ENCODE measurements around the gene BAIAP2. TPM values are rescaled to one million over a fixed set of nuclear protein-coding genes. Genes with fewer than 3 reads are reported as not detected.

BAIAP2 gene
- total and polyA plus RNA-seq, 2 of the 13 experiments (the other 11 are each of a cell fraction or from before 2014, with no cell fraction given), result 22.5 to 24.0 TPM

DNA sequence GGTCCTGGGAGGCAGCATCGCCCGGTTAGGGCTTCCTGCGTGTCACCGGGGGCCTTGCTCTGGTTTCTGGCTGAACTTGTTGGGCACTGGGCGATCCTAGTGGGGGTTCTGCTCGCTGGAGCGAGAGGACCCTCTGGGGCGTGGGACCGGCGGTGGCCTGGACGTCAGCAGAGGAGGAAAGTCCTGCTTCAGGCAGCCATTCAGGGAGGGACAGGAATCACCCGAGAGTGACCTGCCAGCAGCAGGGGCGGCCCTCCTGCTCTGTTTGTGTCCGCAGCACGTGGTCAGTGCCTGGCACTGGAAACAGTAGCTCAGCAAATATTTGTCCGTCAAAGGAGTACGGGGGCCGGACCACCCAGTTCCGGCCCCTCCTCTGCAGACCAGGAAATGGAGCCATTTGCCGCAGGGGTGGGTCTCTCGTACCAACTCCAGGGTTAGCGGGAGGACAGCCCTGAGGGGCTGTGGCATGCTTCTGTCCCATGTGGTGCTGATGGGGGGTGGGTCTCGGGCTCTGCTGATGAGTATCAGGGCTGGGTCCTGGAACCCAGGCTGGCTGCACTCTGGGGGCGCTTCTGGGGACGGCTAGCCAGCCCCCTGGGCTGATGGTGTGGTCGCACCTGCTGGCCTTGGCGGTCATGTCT lies 48.3 kb downstream of the BAIAP2 start (continued):
- TF ChIP-seq, protein P1, sequence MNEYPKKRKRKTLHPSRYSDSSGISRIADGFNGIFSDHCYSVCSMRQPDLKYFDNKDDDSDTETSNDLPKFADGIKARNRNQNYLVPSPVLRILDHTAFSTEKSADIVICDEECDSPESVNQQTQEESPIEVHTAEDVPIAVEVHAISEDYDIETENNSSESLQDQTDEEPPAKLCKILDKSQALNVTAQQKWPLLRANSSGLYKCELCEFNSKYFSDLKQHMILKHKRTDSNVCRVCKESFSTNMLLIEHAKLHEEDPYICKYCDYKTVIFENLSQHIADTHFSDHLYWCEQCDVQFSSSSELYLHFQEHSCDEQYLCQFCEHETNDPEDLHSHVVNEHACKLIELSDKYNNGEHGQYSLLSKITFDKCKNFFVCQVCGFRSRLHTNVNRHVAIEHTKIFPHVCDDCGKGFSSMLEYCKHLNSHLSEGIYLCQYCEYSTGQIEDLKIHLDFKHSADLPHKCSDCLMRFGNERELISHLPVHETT (CRISPR knock-in tag; conservative IDR thresholded peaks at IDR 0.05), result no peak; the same call in 1 of the 2 replicates
- TF ChIP-seq ZNF296 (CRISPR knock-in tag; conservative IDR thresholded peaks at IDR 0.05) (peak; percentile 77; the same call in 1 of the 2 replicates), IRX3 (CRISPR knock-in tag; IDR thresholded peaks at IDR 0.05; ENCODE audit: borderline replicate concordance, low read depth) (peak; percentile 84; the same call in 1 of the 2 replicates), CERS6 (CRISPR knock-in tag; IDR thresholded peaks at IDR 0.05) (peak; percentile 72; the same call in 1 of the 2 replicates), IKZF1 (IDR thresholded peaks at IDR 0.05) (no peak), SMARCE1 (IDR thresholded peaks at IDR 0.05; ENCODE audit: borderline replicate concordance) (no peak), NR2F6 (IDR thresholded peaks at IDR 0.05) (peak; percentile 74; the same call in 1 of the 2 replicates), NR2F6 (CRISPR knock-in tag; IDR thresholded peaks at IDR 0.05) (peak; percentile 90), YEATS2 (CRISPR knock-in tag; IDR thresholded peaks at IDR 0.05; ENCODE audit: borderline replicate concordance) (peak; percentile 89; the same call in 1 of the 2 replicates), CHD2 (IDR thresholded peaks at IDR 0.05; ENCODE audit: low read depth, low read length) (no peak), CAMTA2 (CRISPR knock-in tag; IDR thresholded peaks at IDR 0.05; ENCODE audit: borderline replicate concordance) (peak; percentile 54; the same call in 1 of the 2 replicates), ZXDC (CRISPR knock-in tag; IDR thresholded peaks at IDR 0.05) (peak; percentile 81; the same call in 1 of the 2 replicates), NBN (conservative IDR thresholded peaks at IDR 0.05) (no peak), ZSCAN29 (CRISPR knock-in tag; conservative IDR thresholded peaks at IDR 0.05) (0 out of 2 replicates have a peak, but pooled peaks have one; percentile 66), KAT7 (CRISPR knock-in tag; IDR thresholded peaks at IDR 0.05; ENCODE audit: borderline replicate concordance) (peak; percentile 36; the same call in 1 of the 2 replicates), GABPB1 (CRISPR knock-in tag; IDR thresholded peaks at IDR 0.05) (peak; percentile 92), ZNF574 (CRISPR knock-in tag; IDR thresholded peaks at IDR 0.05) (peak; percentile 93), KLF11 (CRISPR knock-in tag; IDR thresholded peaks at IDR 0.05) (peak; percentile 91; the same call in 1 of the 2 replicates), ZNF468 (CRISPR knock-in tag; IDR thresholded peaks at IDR 0.05) (no peak), ZNF282 (IDR thresholded peaks at IDR 0.05; ENCODE audit: partially characterized antibody) (no peak), ZNF354B (CRISPR knock-in tag; IDR thresholded peaks at IDR 0.05) (no peak), TCF12 (IDR thresholded peaks at IDR 0.05) (no peak), TCF12 (CRISPR knock-in tag; IDR thresholded peaks at IDR 0.05) (peak; percentile 93; the same call in 1 of the 2 replicates)
- TF ChIP-seq, protein P2, sequence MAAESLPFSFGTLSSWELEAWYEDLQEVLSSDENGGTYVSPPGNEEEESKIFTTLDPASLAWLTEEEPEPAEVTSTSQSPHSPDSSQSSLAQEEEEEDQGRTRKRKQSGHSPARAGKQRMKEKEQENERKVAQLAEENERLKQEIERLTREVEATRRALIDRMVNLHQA (CRISPR knock-in tag; IDR thresholded peaks at IDR 0.05), result no peak
